ENCODE measurements around the gene BAG5. TPM values are rescaled to one million over a fixed set of nuclear protein-coding genes. Genes with fewer than 3 reads are reported as not detected.

The BAG5 gene
- total and polyA plus RNA-seq, 2 of the 4 experiments (the other 2 are of a cell fraction) = 6.7 to 22.2 TPM

DNA sequence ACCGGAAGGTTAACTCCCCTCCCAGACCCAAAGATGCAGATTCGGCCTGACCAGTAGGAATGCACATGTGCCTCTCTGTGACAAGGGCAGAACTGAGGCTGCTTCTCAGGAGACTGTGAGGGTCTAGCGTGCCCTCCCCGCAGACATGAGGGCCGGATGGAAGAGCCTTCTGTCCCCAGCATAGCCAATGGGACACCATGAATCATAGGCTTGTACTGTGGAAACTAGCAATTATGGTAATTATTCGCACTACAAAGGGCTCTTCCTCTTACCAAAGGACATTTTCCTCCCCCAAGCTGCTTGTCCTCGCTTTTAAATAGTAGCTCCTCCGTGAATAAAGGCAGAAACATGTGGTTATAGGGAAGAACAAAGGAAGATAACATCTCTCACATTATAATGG, 6.5 kb upstream of the BAG5 start:
- intact Hi-C loops (cut with micrococcal nuclease) = no loop called here
- POLR2A ChIA-PET (ENCODE audit: unreplicated experiment) = no interaction called here
- 100% methylated on average over 2 of the region's 8 CpGs; no CpG with 5 or more reads in 1 of the 2 experiments for WGBS, 2 experiments (ENCODE audit: extremely low coverage in 2 of 2, insufficient read length in 1 of 2)

More for the DNA sequence above, 6.5 kb upstream of the BAG5 start:
- Histone ChIP-seq H3K4me3 (ENCODE audit: insufficient read depth, low read depth, low read length) (no peak overlapping the region), H3K79me1 (ENCODE audit: low read depth in 1 of 2, low read length in 2 of 2) (peaks cover 17 to 54% of the 10 kb centered on the region in 2 experiments; a peak in 3 of 4 replicates), H3K9me1 (ENCODE audit: insufficient read depth, low read length) (no peaks in the 10 kb centered on the region), H4K20me1 (ENCODE audit: insufficient read depth, low read length) (peaks cover 39% of the 10 kb centered on the region), H2AK5ac (ENCODE audit: low read depth, low read length) (no peak overlapping the region), H3K9me3 (ENCODE audit: control insufficient read depth, insufficient read depth, low read length) (no peaks in the 10 kb centered on the region), H3K18ac (ENCODE audit: low read depth, low read length) (no peak overlapping the region), H3K4me1 (ENCODE audit: control insufficient read depth, insufficient read depth, low read length) (peaks cover 2% of the 10 kb centered on the region; the same call in 1 of the 2 replicates), H3K56ac (ENCODE audit: extremely low read depth, insufficient read depth, low read length) (no peak overlapping the region), H2BK120ac (ENCODE audit: low read depth, low read length) (no peak overlapping the region), H4K5ac (ENCODE audit: low read depth, low read length) (no peak overlapping the region), H3K23ac (ENCODE audit: low read depth, low read length) (no peak overlapping the region), H3K9ac (ENCODE audit: low read depth, low read length) (no peak overlapping the region), H3K36me3 (ENCODE audit: control insufficient read depth, insufficient read depth, low read length) (peaks cover 5% of the 10 kb centered on the region), H2BK20ac (ENCODE audit: low read depth, low read length) (no peak overlapping the region), H2BK15ac (ENCODE audit: low read depth, low read length) (no peak overlapping the region), H3K27me3 (ENCODE audit: control insufficient read depth, insufficient read depth, low read length) (no peaks in the 10 kb centered on the region), H2AK9ac (replicated peaks; ENCODE audit: low read depth, low read length, poor library complexity) (no peak overlapping the region), H2BK5ac (ENCODE audit: low read depth, low read length, poor library complexity, severe bottlenecking) (no peak overlapping the region), H3K4me2 (ENCODE audit: low read depth, low read length) (no peak overlapping the region), H4K8ac (ENCODE audit: low read depth in 2 of 2, low read length in 2 of 2) (no peak overlapping the region), H2AFZ (replicated peaks; ENCODE audit: low read length, poor library complexity) (no peak overlapping the region), H3K4ac (ENCODE audit: low read depth, low read length) (no peak overlapping the region), H4K91ac (ENCODE audit: insufficient read depth, low read depth, low read length) (no peak overlapping the region), H3K27ac (ENCODE audit: insufficient read depth, low read length) (no peak overlapping the region), H3K14ac (replicated peaks; ENCODE audit: low read depth, low read length) (no peak overlapping the region)
- no peak for ATAC-seq (ENCODE audit: low read depth)
- no TSS peak for BruUV-seq (replicated peaks)
- no peak for TF ChIP-seq NFE2L2 (IDR thresholded peaks at IDR 0.05; ENCODE audit: low read depth, low read length)
- no peak for TF ChIP-seq MXI1 (IDR thresholded peaks at IDR 0.05; ENCODE audit: borderline replicate concordance, low read depth, low read length)
- TF ChIP-seq SMC3 (IDR thresholded peaks at IDR 0.05; ENCODE audit: low read depth, low read length) = no peak
- no peak for TF ChIP-seq CHD1 (IDR thresholded peaks at IDR 0.05; ENCODE audit: low read depth, low read length)
- TF ChIP-seq MAZ (IDR thresholded peaks at IDR 0.05; ENCODE audit: borderline replicate concordance, low read depth, low read length) = no peak
- dilution Hi-C loops (cut with HindIII; ENCODE audit: low sequenced_read_pairs, unreplicated experiment) (no loop called here), in situ Hi-C loops (cut with MboI; ENCODE audit: low sequenced_read_pairs) (no loop called here)
- CTCF ChIA-PET = no interaction called here
- DNase-seq = no peak
